HG03025 (cell line): Measurements from ENCODE around the gene HLA-DQB2.
"Not testable (repeated sequence)": the region's sequence is repeated elsewhere in the genome, so short reads cannot be mapped to it uniquely, and the experiment has no call there.

Source experiments
- ATAC-seq: cut with Tn5 transposase; IDR thresholded peaks from one replicate; pipeline ENCODE4 v1.9.1; 2021; ENCODE audit warnings: mild to moderate bottlenecking, moderate library complexity; ENCODE audit not compliant: unreplicated experiment, low FRiP score

HLA-DQB2 gene

DNA sequence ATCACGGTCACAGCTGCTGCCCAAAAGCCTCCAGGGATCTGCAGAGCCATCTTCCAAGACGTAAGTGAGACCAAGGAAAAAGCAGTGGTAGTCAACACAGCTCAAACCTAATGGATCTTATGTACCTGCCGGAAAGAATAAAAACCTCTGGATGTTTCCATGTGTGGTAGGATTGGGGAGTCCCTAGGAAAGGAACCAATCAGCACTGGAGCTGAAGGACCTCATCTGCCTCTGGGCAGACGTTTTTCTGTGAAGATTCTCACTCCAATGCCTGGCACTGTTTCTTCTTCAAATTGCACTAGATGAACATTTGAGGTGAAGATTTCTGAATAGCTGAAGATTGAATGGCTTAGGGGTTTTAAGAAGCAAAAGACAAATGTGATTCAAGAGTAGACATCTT is at the start of gene HLA-DQB2:
TSS of gene HLA-DQB2 (minus strand) at position 112 of the 400 bp plus-strand sequence. CDS start at position 50, 62 bp downstream.
- ATAC-seq: no peak

DNA sequence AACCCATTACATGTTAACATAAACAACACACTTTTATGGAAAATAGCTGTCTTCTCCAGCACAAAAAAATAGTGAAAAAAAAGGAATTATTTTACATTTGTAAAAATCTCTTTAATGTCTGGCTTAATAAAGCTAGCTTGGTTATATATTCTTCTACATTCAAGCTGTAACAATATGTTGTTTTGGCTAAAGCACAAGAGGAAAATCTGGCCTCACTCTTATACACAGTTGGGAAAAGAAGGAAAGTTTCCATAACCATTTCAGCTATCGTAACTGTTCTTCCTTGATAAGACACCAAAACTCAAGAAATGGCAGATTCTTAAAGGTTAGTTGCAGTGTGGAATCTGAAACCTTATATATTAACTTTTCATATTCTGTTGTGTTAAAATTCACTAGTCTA is 45.8 kb upstream of the HLA-DQB2 start:
- ATAC-seq: no peak

DNA sequence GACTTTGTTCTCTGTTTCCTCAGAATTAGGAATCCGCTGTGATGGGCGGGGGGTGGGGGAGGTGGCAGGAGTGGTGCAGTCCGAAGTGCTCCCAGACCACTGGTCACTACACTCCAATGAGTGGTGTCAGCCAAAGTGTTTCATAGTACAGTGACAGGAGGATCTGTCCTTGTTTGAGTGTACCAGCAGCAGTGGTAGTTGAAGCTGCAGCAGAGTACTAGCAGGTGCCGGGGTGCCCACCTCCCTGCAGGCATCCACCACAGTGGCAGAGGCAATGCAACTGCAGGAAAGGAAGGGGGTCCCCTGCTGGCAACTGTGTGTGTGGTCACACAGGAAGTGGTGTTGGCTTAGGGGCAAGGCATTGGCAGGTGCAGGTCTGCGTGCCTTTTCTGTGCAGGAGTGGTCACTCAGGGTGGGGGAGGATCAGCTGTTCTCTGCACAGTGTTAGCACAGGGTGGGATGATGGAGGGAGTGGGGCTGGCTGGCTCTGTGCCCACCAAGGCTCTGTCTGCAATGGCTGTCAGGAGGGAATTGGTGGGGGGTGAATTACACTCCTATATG is 43.8 kb upstream of the HLA-DQB2 start:
- ATAC-seq: no peak

DNA sequence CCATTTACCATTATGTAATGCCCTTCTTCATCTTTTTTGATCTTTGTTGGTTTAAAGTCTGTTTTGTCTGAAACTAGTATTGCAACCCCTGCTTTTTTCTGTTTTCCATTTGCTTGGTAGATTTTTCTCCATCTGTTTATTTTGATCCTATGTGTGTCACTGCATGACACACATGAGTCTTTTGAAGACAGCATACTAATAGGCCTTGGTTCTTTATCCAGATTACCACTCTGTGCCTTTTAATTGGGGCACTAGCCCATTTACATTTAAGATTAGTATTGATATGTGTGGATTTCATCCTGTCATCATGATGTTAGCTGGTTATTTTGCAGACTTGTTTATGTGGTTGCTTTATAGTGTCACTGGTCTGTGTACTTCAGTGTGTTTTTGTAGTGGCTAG is 42.1 kb upstream of the HLA-DQB2 start:
- ATAC-seq: not testable (repeated sequence)

DNA sequence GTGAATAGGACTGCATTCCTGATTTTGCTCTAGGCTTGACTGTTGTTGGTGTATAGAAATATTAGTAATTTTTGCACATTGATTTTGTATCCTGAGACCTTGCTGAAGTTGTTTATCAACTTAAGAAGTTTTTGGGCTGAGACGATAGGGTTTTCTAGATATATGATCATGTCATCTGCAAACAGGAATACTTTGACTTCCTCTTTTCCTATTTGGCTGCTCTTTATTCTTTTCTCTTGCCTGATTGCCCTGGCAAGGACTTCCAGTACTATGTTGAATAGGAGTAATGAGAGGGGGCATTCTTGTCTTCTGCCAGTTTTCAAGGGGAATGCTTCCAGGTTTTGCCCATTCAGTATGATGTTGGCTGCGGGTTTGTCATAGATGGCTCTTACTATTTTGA is 40.1 kb upstream of the HLA-DQB2 start:
- ATAC-seq: no peak

DNA sequence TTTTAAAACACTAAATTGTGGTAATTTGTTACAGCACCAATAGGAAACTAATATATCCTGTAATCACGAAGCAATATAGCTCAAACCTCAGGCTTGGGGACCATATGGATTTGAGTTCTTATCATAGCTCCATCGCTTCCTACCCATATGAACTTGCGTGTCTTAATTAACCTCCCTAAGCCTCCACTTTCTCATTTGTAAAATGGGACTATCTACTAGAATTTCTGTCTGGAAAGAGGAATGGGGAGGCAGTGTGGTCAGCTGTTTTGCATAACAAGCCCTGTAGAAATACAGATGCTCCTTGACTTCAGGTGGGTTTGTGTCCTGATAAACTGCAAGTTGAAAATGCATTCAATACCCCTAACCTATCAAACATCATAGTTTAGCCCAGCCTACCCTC is 36.4 kb upstream of the HLA-DQB2 start:
- ATAC-seq: no peak

DNA sequence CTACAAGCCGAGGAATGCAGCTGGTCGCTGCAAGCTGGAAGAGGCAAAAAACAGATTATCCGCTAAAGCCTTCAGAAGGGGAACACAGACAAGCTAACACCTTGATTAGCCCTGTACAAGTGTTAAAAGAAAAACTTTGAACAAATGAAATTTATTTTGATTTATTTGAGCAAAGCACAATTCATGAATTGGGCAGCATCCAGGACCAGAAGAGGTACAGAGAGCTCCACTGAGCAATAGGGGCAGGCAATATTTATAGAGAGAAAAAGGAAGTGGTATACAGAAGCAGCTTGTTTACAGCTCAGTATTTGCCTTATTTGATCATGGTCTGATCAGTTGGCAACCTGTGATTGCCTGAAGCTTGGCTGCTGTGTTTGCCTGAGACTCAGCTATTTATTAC is 35.8 kb upstream of the HLA-DQB2 start:
- no peak for ATAC-seq

DNA sequence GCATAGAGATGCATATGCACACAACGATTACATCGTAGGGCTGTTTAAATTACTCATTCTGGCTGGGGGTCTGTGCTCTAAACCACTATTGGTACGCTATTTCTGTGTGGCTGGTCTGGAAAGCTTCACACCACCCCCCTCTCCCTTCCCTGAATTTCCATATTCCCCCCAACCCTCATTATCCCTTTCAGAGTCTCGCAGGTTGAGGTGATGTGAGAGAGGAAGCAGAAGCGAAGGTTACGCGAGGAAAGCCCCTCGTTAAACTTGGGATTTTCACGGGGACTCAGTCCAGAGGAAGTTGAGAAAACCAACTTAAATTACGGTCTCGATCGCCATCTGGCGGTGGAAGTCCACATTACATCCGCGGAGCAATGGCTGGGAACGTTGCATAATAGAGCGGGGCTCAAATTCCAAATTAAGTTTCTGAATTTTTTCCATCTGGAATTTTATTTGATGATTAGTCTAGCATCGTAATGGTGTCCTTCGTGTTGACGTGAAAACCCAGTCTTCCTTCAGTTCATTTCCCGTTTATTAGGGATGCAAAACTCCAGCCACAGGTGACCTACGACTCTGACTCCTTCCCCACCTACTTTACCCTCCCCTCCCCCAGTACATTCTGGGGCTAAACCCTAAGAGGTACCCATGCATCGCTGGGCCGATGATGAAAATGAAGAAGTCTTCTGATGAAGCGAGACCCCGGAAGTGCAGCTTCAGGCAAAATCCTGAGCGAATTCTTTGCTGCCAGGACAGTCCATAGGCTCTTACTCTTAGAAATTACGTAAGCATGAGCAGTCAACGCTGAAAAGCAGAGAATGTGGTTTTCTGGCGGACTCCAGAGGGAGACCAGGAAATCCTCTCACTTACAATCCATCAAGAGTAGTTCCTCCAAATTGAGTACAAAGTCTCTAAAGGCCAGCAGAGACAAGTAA is 33.8 kb upstream of the HLA-DQB2 start:
- ATAC-seq: no peak

DNA sequence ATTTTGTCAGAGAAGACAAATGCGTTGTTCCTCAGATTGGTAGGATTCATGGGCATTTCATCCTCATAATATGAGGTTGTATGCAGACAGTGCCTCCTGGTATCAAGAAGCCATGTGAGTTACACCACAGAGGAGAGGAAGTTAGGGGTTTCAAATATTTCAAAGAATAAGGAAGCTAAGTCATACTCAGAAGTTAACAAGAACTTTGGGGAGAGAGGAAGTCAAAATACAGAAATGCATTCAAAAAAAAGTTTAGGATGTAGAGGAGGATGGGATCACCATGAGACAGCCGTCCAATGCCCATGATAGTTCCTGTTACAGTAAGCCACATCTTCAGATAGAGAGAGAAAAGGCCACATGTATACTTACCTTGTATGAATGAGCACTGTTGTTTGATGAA is 31.2 kb upstream of the HLA-DQB2 start:
- no peak for ATAC-seq

DNA sequence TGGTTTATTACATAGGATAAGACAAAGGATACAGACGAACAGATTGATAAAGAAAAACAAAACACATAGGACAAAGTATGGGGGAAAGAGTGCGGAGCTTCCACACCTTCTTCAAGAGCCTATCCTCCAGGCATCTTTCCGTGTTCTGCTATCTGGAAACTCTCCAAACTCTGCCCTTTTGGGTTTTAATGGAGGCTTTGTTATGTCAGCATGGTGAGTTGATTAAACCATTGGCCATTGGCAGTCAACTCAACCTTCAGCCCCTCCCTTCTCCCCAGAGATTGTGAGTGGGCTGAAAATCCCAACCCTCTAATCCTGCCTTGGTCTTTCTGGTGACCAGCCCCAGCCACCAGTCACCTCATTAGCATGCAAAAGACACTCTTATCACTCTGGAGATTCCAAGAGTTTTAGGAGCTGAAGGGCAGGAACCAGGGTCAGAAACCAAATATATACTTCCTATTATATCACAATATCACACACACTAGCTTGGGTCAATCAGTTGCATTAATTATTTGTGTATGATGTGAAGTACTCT is 29.6 kb upstream of the HLA-DQB2 start:
- ATAC-seq: no peak

DNA sequence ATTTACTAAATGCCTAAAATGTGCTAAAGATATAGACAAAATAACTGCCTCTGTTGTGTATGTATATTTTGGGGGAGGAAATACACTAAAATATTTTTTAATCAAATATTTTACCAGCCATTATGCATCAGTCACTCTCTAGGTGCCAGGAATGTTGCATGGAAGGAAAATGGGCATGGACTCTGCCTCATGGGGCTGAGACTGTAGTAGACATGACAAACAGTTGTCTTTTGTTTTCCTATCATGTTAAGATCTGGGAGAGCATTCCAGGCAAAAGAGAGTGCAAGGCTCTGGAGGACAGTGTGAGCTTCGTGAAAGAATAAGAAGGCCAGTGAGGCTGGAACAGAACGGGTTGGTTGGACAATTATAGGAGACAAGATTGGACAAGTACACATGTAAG is 27.0 kb upstream of the HLA-DQB2 start:
- ATAC-seq: no peak

DNA sequence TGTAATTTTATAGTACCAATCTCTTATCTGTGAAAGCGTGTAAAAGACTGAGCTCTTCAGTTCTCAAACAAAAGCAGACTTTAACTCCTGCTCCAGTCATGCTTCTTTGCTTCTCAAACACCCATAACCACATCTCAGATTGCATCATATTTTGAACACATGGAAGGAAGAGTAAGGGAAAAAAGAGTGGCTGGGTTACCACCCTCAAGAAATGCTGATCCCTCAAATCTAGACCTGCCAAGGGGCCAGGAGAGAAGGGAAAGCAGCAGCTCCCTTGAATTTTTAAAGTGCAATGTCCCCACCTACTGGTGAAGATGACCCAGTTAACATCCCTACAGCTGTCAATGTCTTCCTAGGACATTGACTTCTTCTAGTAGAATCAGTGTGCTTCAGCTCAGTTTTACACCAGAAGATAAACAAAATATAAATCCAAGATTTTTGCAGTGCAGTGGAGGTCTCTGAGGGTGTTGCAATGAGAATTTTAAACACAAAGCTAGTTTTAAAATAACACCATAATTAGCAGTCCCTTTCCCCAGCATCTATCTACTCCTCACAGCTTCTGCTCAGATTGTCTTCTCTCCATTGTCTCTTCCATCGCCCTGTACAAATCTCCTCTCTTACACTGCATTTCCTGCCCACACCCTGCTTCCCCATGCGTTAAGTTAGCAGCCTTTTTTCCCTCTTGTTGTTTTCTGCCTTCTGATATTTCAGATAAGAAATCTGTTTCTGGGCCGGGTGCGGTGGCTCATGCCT is 22.6 kb upstream of the HLA-DQB2 start:
- no peak for ATAC-seq

DNA sequence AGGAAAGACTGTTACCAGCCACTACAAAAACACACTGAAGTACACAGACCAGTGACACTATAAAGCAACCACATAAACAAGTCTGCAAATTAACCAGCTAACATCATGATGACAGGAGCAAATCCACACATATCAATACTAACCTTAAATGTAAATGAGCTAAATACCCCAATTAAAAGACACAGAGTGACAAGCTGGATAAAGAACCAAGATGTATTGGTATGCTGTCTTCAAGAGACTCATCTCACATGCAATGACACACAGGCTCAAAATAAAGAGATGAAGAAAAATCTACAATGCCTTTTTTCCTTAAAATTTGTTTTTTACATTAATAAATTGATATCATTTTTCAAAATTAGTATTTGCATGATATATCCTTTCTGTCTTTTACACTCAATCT is 19.6 kb upstream of the HLA-DQB2 start:
- ATAC-seq: not testable (repeated sequence)

DNA sequence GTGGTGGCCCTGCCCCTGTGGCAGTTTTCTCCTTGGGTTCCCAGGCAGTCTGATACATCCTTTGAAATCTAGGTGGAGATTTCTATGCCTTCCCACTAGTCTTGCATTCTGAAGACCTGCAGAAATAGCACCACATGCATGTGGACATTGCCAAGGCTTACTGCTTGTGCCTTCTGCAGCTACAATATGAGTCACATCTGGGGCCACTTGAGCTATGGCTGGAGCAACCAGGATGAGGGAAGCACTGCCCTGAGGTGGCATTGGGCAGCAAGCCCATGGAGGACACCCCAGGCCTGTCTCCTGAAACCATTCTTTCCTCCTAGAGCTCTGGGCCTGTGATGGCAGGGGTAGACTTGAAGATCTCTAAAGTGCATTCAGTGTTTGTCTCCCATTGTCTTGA is 15.7 kb upstream of the HLA-DQB2 start:
- no peak for ATAC-seq

DNA sequence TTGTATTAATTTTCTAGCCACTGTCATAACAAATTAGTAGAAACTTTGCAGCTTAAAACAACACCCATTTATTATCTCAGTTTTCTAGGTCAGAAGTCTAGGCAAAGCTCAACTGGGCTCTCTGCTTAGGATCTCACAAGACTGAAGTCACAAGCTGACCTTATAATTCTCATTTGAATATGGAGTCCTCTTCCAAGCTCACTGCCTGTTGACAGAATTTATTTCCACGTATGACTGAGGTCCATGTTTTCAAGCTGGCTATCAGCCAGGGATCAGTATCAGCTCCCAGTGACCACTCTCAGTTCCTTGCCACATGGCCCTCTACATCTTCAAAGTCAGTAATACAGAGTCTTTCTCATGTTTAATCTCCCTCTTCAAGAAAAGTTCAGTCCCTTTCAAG is 11.7 kb upstream of the HLA-DQB2 start:
- no peak for ATAC-seq

DNA sequence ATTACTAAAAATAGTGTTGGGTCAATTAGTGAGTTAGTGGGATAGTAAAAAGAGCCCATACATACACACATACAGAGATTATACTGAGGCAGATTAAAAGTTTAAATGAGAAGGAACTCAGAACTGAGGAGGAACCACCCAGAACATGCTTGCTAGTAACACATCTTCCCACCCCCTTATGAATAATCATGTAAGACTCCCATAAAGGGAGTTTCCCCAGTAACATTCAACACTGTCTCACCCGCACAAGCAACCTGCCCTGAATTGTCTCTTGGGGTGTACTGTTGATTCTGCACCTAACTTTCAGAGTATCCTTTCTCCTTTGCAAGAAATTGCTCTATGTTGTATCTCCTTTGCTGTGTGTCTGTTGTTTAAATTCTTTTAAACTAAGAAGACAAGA is 11.1 kb upstream of the HLA-DQB2 start:
- ATAC-seq: no peak

DNA sequence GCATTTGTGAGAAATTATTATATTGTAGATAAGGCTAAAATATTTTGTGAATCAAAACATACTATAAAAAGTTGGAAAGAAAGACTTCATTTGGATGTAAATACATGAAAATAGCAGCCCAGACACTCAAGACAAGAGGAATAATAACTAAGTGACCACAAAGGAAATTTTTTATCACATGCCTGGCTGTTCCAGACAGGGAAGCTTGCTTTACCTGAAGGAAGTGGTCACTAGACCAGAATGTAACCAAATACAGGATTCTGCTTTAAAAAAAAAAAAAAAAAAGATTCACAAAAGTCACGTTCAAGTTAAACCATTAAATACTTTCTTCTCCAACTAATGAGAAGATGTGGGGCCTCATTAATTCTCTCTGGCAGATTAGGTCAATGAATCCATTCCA is 9.3 kb upstream of the HLA-DQB2 start:
- ATAC-seq: no peak

DNA sequence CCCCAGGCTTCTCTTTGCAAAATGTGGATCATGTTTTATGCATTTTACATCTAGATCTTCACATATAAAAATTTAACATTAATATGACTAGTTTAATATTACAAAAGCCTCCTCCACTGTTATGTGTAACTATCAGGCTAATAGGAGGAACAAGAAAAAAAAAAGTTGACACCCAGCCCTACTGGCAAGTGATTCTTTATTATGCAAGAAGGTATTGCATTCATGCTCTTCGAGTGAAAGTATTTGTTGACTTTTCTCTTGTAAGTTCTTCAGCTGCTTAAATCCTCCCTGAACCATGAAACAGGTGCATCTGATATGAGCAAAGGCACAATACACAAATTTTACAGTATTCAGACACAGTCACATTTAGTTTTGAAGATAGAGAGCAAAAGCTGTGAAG is 716 bp upstream of the HLA-DQB2 start:
- no peak for ATAC-seq

DNA sequence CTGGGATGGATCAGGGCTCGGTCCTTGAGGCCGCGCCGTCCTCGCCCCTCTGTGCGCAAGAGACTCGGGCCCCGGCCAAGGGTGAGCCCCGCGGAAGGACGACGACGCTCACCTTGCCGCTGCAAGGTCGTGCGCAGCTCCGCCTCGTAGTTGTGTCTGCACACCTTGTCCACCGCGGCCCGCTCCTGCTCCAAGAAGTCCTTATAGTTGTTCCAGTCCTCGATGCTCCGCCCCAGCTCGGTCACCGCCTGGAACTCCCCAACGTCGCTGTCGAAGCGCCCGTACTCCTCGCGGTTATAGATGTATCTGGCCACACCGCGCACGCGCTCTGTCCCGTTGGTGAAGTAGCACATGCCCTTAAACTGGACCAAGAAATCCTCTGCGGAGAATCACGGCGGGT is 1.8 kb downstream of the HLA-DQB2 start:
- no peak for ATAC-seq

DNA sequence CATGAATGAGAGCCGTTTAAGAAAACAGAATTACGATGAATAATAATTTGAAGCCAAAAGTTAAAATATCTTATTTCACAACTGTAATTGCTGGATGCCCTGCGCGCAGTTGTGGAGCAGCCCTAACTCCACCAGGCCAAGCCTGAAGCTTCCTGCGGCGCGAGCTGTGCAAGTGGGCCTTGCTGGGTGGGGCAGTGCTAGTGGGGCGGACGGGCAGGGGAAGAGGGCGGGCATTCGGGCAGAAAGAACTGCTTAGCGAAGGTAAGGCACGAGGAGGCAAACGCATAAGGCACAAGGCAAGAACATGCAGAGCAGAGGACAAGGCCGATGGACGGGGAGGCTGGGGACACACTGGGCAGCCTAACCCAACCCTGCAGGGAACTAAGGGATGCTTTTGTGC is 2.3 kb downstream of the HLA-DQB2 start:
- no peak for ATAC-seq

DNA sequence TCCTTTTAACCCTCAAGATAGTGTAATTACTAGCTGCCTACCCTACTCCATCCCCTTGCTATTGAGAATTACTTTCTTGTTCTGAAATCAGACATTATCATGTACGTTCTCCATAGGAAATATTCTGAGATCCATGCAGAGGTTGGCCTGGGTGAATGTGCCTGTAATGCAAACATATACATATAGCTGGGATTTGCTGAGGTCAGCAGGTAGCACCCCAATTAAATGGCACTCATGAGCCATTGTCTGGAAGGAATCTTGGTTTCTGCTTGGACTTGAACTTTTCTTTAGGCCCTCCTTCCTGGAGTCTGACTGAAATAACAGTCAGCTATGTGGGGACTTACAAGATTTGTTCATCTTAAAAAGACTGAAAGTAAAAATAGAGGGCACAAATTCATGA is 3.7 kb downstream of the HLA-DQB2 start:
- no peak for ATAC-seq
